Stimulated activated memory B cell treated with anti-CD40 and anti-IgM and Interleukin-4, amounts not matched to agents 10 μg/mL and 1 μg/mL and 100 μg/mL, for 72 hours (primary cell): ENCODE measurements around the gene ZC3H7B.
"Not testable (repeated sequence)": the region's sequence is repeated elsewhere in the genome, so short reads cannot be mapped to it uniquely, and the experiment has no call there.

Source experiments
- ATAC-seq: fragments of 150-1000 bp; cut with Tn5 transposase; 2 replicates; pipeline ENCODE4 v1.10.0; 2021
- H3K27ac Mint-ChIP-seq: one replicate; pipeline ENCODE4 v1.8.0; 2022; ENCODE audit warnings: mild to moderate bottlenecking, mixed read lengths
- H3K27me3 Mint-ChIP-seq: one replicate; pipeline ENCODE4 v1.8.0; 2022; ENCODE audit warnings: mixed read lengths
- H3K36me3 Mint-ChIP-seq: one replicate; pipeline ENCODE4 v1.8.0; 2022; ENCODE audit warnings: mixed read lengths
- H3K4me1 Mint-ChIP-seq: one replicate; pipeline ENCODE4 v1.8.0; 2022; ENCODE audit warnings: mixed read lengths
- H3K4me3 Mint-ChIP-seq: one replicate; pipeline ENCODE4 v1.8.0; 2022; ENCODE audit warnings: mild to moderate bottlenecking, moderate library complexity, mixed read lengths
- H3K9me3 Mint-ChIP-seq: one replicate; pipeline ENCODE4 v1.8.0; 2022; ENCODE audit warnings: mixed read lengths

ZC3H7B gene

GRCh38 chr22:41274856-41275255 lies 26.5 kb upstream of the ZC3H7B start:
- Mint-ChIP-seq H3K9me3 (no peaks in the 10 kb centered on the region), H3K4me3 (no peak overlapping the region), H3K36me3 (peaks cover 71% of the 10 kb centered on the region), H3K4me1 (no peaks in the 10 kb centered on the region), H3K27ac (no peak overlapping the region), H3K27me3 (no peaks in the 10 kb centered on the region)
- ATAC-seq: no peak

- Mint-ChIP-seq H3K4me3 (no peak overlapping the region), H3K4me1 (peaks cover 24% of the 10 kb centered on the region), H3K36me3 (peaks cover 59% of the 10 kb centered on the region), H3K27ac (no peak overlapping the region), H3K27me3 (no peaks in the 10 kb centered on the region), H3K9me3 (no peaks in the 10 kb centered on the region)
- ATAC-seq: no peak
Measured at GRCh38 chr22:41280065-41280464, 21.3 kb upstream of the ZC3H7B start.

- H3K9me3 Mint-ChIP-seq: no peaks in the 10 kb centered on the region
- H3K27me3 Mint-ChIP-seq: no peaks in the 10 kb centered on the region
- no peak for ATAC-seq
- H3K4me1 Mint-ChIP-seq: peaks cover 24% of the 10 kb centered on the region
- no peak overlapping the region for H3K4me3 Mint-ChIP-seq
- no peak overlapping the region for H3K27ac Mint-ChIP-seq
- peaks cover 52% of the 10 kb centered on the region for H3K36me3 Mint-ChIP-seq
Measured at GRCh38 chr22:41280854-41281253, 20.5 kb upstream of the ZC3H7B start.

GRCh38 chr22:41284465-41284864 lies 16.9 kb upstream of the ZC3H7B start:
- peaks cover 31% of the 10 kb centered on the region for H3K4me1 Mint-ChIP-seq
- no peak overlapping the region for H3K27ac Mint-ChIP-seq
- H3K9me3 Mint-ChIP-seq: no peaks in the 10 kb centered on the region
- no peak for ATAC-seq
- no peaks in the 10 kb centered on the region for H3K27me3 Mint-ChIP-seq
- peaks cover 26% of the 10 kb centered on the region for H3K36me3 Mint-ChIP-seq
- peak overlapping the region; percentile 90 for H3K4me3 Mint-ChIP-seq

GRCh38 chr22:41285441-41285819 lies 15.9 kb upstream of the ZC3H7B start:
- Mint-ChIP-seq H3K27me3 (no peaks in the 10 kb centered on the region), H3K36me3 (peaks cover 24% of the 10 kb centered on the region), H3K27ac (peak overlapping the region; percentile 93), H3K9me3 (no peaks in the 10 kb centered on the region), H3K4me3 (peak overlapping the region; percentile 90), H3K4me1 (peaks cover 31% of the 10 kb centered on the region)
- ATAC-seq: peak; percentile 46

GRCh38 chr22:41285820-41286638 lies 15.3 kb upstream of the ZC3H7B start, which contains the start of gene RANGAP1:
Gene RANGAP1 (minus strand): TSS chr22:41286187. CDS start chr22:41281044, 5,143 bp downstream.
- Mint-ChIP-seq H3K4me3 (peak within 1 kb of the TSS; percentile 90), H3K27me3 (no peaks in the 10 kb centered on the region)

GRCh38 chr22:41286639-41287091 lies 14.7 kb upstream of the ZC3H7B start:
- Mint-ChIP-seq H3K27ac (peak overlapping the region; percentile 93), H3K36me3 (peaks cover 14% of the 10 kb centered on the region), H3K4me3 (peak overlapping the region; percentile 90), H3K27me3 (no peaks in the 10 kb centered on the region), H3K4me1 (peaks cover 20% of the 10 kb centered on the region), H3K9me3 (no peaks in the 10 kb centered on the region)
- peak; percentile 55 for ATAC-seq

More at GRCh38 chr22:41285820-41286638, 15.3 kb upstream of the ZC3H7B start, which contains the start of gene RANGAP1:
- Mint-ChIP-seq H3K4me1 (peaks cover 26% of the 10 kb centered on the region), H3K27ac (peak within 1 kb of the TSS; percentile 93), H3K9me3 (no peaks in the 10 kb centered on the region), H3K36me3 (peaks cover 20% of the 10 kb centered on the region)
- peak; percentile 99 for ATAC-seq

GRCh38 chr22:41288245-41288946 lies 12.9 kb upstream of the ZC3H7B start:
- H3K4me3 Mint-ChIP-seq: peak overlapping the region; percentile 49
- peaks cover 4% of the 10 kb centered on the region for H3K36me3 Mint-ChIP-seq
- H3K9me3 Mint-ChIP-seq: no peaks in the 10 kb centered on the region
- ATAC-seq: no peak
- no peaks in the 10 kb centered on the region for H3K27me3 Mint-ChIP-seq
- peaks cover 11% of the 10 kb centered on the region for H3K4me1 Mint-ChIP-seq
- H3K27ac Mint-ChIP-seq: peak overlapping the region; percentile 45

GRCh38 chr22:41289671-41290070 lies 11.7 kb upstream of the ZC3H7B start:
- no peak overlapping the region for H3K27ac Mint-ChIP-seq
- H3K4me1 Mint-ChIP-seq: peaks cover 7% of the 10 kb centered on the region

GRCh38 chr22:41290262-41291221 lies 10.8 kb upstream of the ZC3H7B start:
- no peaks in the 10 kb centered on the region for H3K9me3 Mint-ChIP-seq
- H3K4me3 Mint-ChIP-seq: no peak overlapping the region
- peaks cover 7% of the 10 kb centered on the region for H3K4me1 Mint-ChIP-seq
- H3K27me3 Mint-ChIP-seq: no peaks in the 10 kb centered on the region
- no peaks in the 10 kb centered on the region for H3K36me3 Mint-ChIP-seq
- no peak for ATAC-seq
- H3K27ac Mint-ChIP-seq: no peak overlapping the region

More at GRCh38 chr22:41289671-41290070, 11.7 kb upstream of the ZC3H7B start:
- H3K9me3 Mint-ChIP-seq: no peaks in the 10 kb centered on the region
- H3K27me3 Mint-ChIP-seq: no peaks in the 10 kb centered on the region
- no peak for ATAC-seq
- no peak overlapping the region for H3K4me3 Mint-ChIP-seq
- H3K36me3 Mint-ChIP-seq: no peaks in the 10 kb centered on the region

GRCh38 chr22:41294816-41295215 lies 6.5 kb upstream of the ZC3H7B start:
- H3K4me1 Mint-ChIP-seq: not testable (repeated sequence)

GRCh38 chr22:41296826-41297667 lies 4.3 kb upstream of the ZC3H7B start:
- no peak overlapping the region for H3K27ac Mint-ChIP-seq
- ATAC-seq: no peak
- H3K36me3 Mint-ChIP-seq: no peaks in the 10 kb centered on the region
- H3K27me3 Mint-ChIP-seq: no peaks in the 10 kb centered on the region
- H3K9me3 Mint-ChIP-seq: no peaks in the 10 kb centered on the region
- no peak overlapping the region for H3K4me3 Mint-ChIP-seq
- H3K4me1 Mint-ChIP-seq: peaks cover 8% of the 10 kb centered on the region

More at GRCh38 chr22:41294816-41295215, 6.5 kb upstream of the ZC3H7B start:
- H3K27me3 Mint-ChIP-seq, H3K27ac Mint-ChIP-seq, H3K36me3 Mint-ChIP-seq, H3K9me3 Mint-ChIP-seq, H3K4me3 Mint-ChIP-seq, ATAC-seq: not testable (repeated sequence)

- no peaks in the 10 kb centered on the region for H3K9me3 Mint-ChIP-seq
- no peak for ATAC-seq
- peak overlapping the region; percentile 77 for H3K4me3 Mint-ChIP-seq
- H3K4me1 Mint-ChIP-seq: peaks cover 28% of the 10 kb centered on the region
- H3K36me3 Mint-ChIP-seq: peaks cover 5% of the 10 kb centered on the region
- no peaks in the 10 kb centered on the region for H3K27me3 Mint-ChIP-seq
- peak overlapping the region; percentile 74 for H3K27ac Mint-ChIP-seq
Measured at GRCh38 chr22:41300661-41301060, 664 bp upstream of the ZC3H7B start.
